WTC11 (cell line): ENCODE data around the gene MED26. TPM values are rescaled to one million over a fixed set of nuclear protein-coding genes. Genes with fewer than 3 reads are reported as not detected.

ENCODE experiments used
- ATAC-seq: fragments of 200-7000 bp; cut with Tn5 transposase; 2 replicates; pipeline ENCODE4 v1.10.0; 2021; ENCODE audit warnings: mild to moderate bottlenecking, moderate library complexity
- CTCF ChIA-PET: fragments of 300-600 bp; sonication (Branson Sonifier 250); formaldehyde crosslinking; loops from one replicate; lab custom pipeline; 2021; ENCODE audit warnings: antibody characterized with exemption; lab: Charles Lee
- POLR2A ChIA-PET: fragments of 350-600 bp; sonication (Branson Sonifier 250); formaldehyde crosslinking; loops from one replicate; lab custom pipeline; 2021; ENCODE audit warnings: antibody characterized with exemption; lab: Charles Lee
- DNase-seq: peaks from one replicate; pipeline ENCODE4 v3.0.0; 2021; ENCODE audit warnings: low spot score
- H3K27ac Mint-ChIP-seq: 2 replicates; pipeline ENCODE4 v1.8.0; 2021; ENCODE audit warnings: mixed read lengths
- H3K27me3 Mint-ChIP-seq: 2 replicates; pipeline ENCODE4 v1.8.0; 2021; ENCODE audit warnings: low read depth, mild to moderate bottlenecking, moderate library complexity, mixed read lengths
- H3K36me3 Mint-ChIP-seq: 2 replicates; pipeline ENCODE4 v1.8.0; 2021; ENCODE audit warnings: mixed read lengths
- H3K4me1 Mint-ChIP-seq: 2 replicates; pipeline ENCODE4 v1.8.0; 2022; ENCODE audit warnings: mixed read lengths
- H3K4me3 Mint-ChIP-seq: 2 replicates; pipeline ENCODE4 v1.8.0; 2021; ENCODE audit warnings: mild to moderate bottlenecking, moderate library complexity, mixed read lengths
- H3K9me3 Mint-ChIP-seq: 2 replicates; pipeline ENCODE4 v1.8.0; 2021; ENCODE audit warnings: mixed read lengths
- E2F1 ChIP-seq: sonication (generic); formaldehyde crosslinking; IDR thresholded peaks from 2 replicates; pipeline ENCODE4 v1.8.0; 2022; ENCODE audit warnings: mild to moderate bottlenecking, missing genetic modification reagents
- ETV6 ChIP-seq: sonication (generic); formaldehyde crosslinking; IDR thresholded peaks from 2 replicates; pipeline ENCODE4 v1.8.1; 2022; ENCODE audit warnings: mild to moderate bottlenecking, missing genetic modification reagents
- FOXP1 ChIP-seq: sonication (generic); formaldehyde crosslinking; IDR thresholded peaks from 2 replicates; pipeline ENCODE4 v1.8.0; 2022; ENCODE audit warnings: missing genetic modification reagents, mild to moderate bottlenecking, moderate library complexity, borderline replicate concordance
- JAZF1 ChIP-seq: fragments of 250-450 bp; sonication (Bioruptor Pico); IDR thresholded peaks from 2 replicates; pipeline ENCODE4 v1.9.0; 2021; ENCODE audit warnings: moderate library complexity, mild to moderate bottlenecking, inconsistent platforms
- MAX ChIP-seq: sonication (generic); formaldehyde crosslinking; IDR thresholded peaks from 2 replicates; pipeline ENCODE4 v1.8.0; 2022; ENCODE audit warnings: mild to moderate bottlenecking, missing genetic modification reagents
- RELA ChIP-seq: sonication (generic); formaldehyde crosslinking; IDR thresholded peaks from 2 replicates; pipeline ENCODE4 v1.8.1; 2022; ENCODE audit warnings: missing genetic modification reagents, mild to moderate bottlenecking, borderline replicate concordance
- SMAD3 ChIP-seq: sonication (generic); formaldehyde crosslinking; IDR thresholded peaks from 2 replicates; pipeline ENCODE4 v1.8.0; 2022; ENCODE audit warnings: missing genetic modification reagents, mild to moderate bottlenecking, borderline replicate concordance
- total RNA-seq: library from RNA; stranded (reverse); gene quantifications from 3 replicates; pipeline ENCODE4 v1.2.3, GENCODE V29; 2021
- TF ChIP-seq, protein P1 (sequence below): sonication (generic); formaldehyde crosslinking; IDR thresholded peaks from 2 replicates; pipeline ENCODE4 v1.8.0; 2023; ENCODE audit warnings: mild to moderate bottlenecking, missing genetic modification reagents
- TF ChIP-seq, protein P2 (sequence below): sonication (generic); formaldehyde crosslinking; IDR thresholded peaks from 2 replicates; pipeline ENCODE4 v1.8.0; 2022; ENCODE audit warnings: missing genetic modification reagents
- TF ChIP-seq, protein P3 (sequence below): sonication (generic); formaldehyde crosslinking; IDR thresholded peaks from 2 replicates; pipeline ENCODE4 v1.8.1; 2023; ENCODE audit warnings: mild to moderate bottlenecking, missing genetic modification reagents, moderate library complexity

The MED26 gene
- total RNA-seq, 1 experiment from 2014 or later = 14.2 TPM

DNA sequence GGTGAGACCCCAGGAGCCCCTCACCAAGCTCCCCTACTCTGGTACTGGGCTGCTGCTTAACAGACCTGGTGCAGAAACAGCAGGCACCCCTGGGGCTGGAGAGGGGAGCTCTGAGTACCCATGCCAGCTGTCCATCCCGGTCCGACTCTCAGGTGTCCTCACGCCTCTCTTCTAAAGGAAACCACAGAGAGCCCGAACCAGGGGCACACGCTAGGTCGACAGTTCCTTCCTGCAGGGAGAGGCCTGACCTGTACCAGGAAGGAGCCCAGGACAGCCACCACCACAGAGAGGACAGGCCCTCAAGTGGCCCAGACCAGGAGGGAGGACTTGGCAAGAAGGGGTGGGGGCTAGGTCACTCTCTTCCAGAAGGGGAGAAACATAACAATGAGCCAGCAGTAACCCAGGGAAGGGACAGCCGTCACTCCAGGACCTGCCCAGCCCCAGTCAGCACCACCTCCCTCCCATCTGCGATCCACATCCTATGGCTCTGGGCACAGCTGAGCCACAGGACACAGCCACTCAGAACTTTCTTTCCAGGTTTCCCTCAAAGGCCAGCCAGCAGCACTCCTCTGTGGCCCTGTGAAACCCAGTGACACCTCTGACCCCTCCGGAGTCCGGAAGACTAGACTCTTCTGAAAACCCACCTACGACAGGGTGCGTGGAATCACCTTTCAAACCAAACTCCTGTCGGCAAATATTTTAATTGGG is 42.8 kb downstream of the MED26 start (continued):
- TF ChIP-seq, protein P1, sequence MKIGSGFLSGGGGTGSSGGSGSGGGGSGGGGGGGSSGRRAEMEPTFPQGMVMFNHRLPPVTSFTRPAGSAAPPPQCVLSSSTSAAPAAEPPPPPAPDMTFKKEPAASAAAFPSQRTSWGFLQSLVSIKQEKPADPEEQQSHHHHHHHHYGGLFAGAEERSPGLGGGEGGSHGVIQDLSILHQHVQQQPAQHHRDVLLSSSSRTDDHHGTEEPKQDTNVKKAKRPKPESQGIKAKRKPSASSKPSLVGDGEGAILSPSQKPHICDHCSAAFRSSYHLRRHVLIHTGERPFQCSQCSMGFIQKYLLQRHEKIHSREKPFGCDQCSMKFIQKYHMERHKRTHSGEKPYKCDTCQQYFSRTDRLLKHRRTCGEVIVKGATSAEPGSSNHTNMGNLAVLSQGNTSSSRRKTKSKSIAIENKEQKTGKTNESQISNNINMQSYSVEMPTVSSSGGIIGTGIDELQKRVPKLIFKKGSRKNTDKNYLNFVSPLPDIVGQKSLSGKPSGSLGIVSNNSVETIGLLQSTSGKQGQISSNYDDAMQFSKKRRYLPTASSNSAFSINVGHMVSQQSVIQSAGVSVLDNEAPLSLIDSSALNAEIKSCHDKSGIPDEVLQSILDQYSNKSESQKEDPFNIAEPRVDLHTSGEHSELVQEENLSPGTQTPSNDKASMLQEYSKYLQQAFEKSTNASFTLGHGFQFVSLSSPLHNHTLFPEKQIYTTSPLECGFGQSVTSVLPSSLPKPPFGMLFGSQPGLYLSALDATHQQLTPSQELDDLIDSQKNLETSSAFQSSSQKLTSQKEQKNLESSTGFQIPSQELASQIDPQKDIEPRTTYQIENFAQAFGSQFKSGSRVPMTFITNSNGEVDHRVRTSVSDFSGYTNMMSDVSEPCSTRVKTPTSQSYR (CRISPR knock-in tag) = no peak
- TF ChIP-seq JAZF1 (CRISPR knock-in tag) (no peak), E2F1 (no peak), SMAD3 (CRISPR knock-in tag) (no peak), FOXP1 (CRISPR knock-in tag) (no peak), RELA (CRISPR knock-in tag) (no peak)

GRCh38 chr19:16584248-16585093 is 43.5 kb downstream of the MED26 start:
- Mint-ChIP-seq H3K4me1 (peaks cover 62% of the 10 kb centered on the region), H3K36me3 (no peaks in the 10 kb centered on the region), H3K4me3 (peak overlapping the region; percentile 45), H3K27ac (peak overlapping the region; percentile 91), H3K27me3 (no peaks in the 10 kb centered on the region), H3K9me3 (no peaks in the 10 kb centered on the region)
- peak; percentile 86 for ATAC-seq
- ChIA-PET CTCF (interaction anchor here (0.6 to 1.5 kb wide), 5 partner anchors 11 to 198 kb away, joined by 4 to 7 read pairs (median 7); partner anchors contain the start of gene SLC35E1), POLR2A (interaction anchor here (0.6 to 1.0 kb wide), 5 partner anchors 12 to 1204 kb away, joined by 3 to 5 read pairs (median 4); no protein-coding TSS in a partner anchor)
- DNase-seq = peak; percentile 75
- TF ChIP-seq, protein P2, sequence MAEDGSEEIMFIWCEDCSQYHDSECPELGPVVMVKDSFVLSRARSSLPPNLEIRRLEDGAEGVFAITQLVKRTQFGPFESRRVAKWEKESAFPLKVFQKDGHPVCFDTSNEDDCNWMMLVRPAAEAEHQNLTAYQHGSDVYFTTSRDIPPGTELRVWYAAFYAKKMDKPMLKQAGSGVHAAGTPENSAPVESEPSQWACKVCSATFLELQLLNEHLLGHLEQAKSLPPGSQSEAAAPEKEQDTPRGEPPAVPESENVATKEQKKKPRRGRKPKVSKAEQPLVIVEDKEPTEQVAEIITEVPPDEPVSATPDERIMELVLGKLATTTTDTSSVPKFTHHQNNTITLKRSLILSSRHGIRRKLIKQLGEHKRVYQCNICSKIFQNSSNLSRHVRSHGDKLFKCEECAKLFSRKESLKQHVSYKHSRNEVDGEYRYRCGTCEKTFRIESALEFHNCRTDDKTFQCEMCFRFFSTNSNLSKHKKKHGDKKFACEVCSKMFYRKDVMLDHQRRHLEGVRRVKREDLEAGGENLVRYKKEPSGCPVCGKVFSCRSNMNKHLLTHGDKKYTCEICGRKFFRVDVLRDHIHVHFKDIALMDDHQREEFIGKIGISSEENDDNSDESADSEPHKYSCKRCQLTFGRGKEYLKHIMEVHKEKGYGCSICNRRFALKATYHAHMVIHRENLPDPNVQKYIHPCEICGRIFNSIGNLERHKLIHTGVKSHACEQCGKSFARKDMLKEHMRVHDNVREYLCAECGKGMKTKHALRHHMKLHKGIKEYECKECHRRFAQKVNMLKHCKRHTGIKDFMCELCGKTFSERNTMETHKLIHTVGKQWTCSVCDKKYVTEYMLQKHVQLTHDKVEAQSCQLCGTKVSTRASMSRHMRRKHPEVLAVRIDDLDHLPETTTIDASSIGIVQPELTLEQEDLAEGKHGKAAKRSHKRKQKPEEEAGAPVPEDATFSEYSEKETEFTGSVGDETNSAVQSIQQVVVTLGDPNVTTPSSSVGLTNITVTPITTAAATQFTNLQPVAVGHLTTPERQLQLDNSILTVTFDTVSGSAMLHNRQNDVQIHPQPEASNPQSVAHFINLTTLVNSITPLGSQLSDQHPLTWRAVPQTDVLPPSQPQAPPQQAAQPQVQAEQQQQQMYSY (CRISPR knock-in tag) = no peak
- TF ChIP-seq MAX (peak; percentile 16; the same call in 1 of the 2 replicates), ETV6 (CRISPR knock-in tag) (no peak), SMAD3 (CRISPR knock-in tag) (no peak)
- TF ChIP-seq, protein P3, sequence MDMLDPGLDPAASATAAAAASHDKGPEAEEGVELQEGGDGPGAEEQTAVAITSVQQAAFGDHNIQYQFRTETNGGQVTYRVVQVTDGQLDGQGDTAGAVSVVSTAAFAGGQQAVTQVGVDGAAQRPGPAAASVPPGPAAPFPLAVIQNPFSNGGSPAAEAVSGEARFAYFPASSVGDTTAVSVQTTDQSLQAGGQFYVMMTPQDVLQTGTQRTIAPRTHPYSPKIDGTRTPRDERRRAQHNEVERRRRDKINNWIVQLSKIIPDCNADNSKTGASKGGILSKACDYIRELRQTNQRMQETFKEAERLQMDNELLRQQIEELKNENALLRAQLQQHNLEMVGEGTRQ (CRISPR knock-in tag) = peak; percentile 24; the same call in 1 of the 2 replicates
